Activated CD8-positive, alpha-beta memory T cell treated with anti-CD3 and anti-CD28 coated beads, Interleukin-2, amount 50 U/mL, for 1 hour (primary cell): Measurements from ENCODE around the gene IFI16.
"Not testable (repeated sequence)": the region's sequence is repeated elsewhere in the genome, so short reads cannot be mapped to it uniquely, and the experiment has no call there.

Source experiments
- DNase-seq: peaks from one replicate; pipeline ENCODE4 v3.0.0-alpha.2; 2020; ENCODE audit errors: extremely low read depth

IFI16 gene

GRCh38 chr1:159092036-159092760 lies 82.5 kb downstream of the IFI16 start:
- DNase-seq: no peak

DNA sequence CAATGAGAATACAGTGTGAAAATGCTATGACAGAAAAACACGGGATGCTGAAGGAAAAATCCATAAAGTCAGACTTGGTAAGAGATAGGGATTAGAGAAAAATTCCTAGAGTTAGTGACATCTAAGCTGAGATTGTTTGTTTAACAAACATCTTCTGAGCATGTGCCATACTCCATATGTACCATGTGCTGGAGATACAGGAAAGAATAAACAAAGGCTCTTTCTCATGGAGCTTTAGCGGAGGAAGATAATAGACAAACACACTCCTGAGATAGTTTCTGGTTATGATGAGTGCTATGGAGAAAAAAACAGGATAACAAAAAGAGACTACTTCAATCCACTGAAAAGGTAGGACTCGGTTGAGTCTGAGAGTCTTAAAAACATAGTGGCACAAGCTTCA lies 88.9 kb downstream of the IFI16 start:
- no peak for DNase-seq

- no peak for DNase-seq
Measured at GRCh38 chr1:159100589-159100988, 90.9 kb downstream of the IFI16 start.

- not testable (repeated sequence) for DNase-seq
Measured at GRCh38 chr1:159103021-159103420, 93.3 kb downstream of the IFI16 start.
